Natural killer cell (primary cell): ENCODE measurements around the gene RNF213. TPM values are rescaled to one million over a fixed set of nuclear protein-coding genes. Genes with fewer than 3 reads are reported as not detected.
A peak's percentile ranks its signal among the peaks of the same experiment; 100 is the strongest.

ENCODE experiments used
- ATAC-seq, 3 donors: fragments of 150-1000 bp in 2 of 3; fragments of 200-7000 bp in 1 of 3; cut with Tn5 transposase; 1 replicate in 1 of 3; 2 replicates in 2 of 3; pipeline ENCODE4 v1.10.0; 2021; ENCODE audit warnings: mild to moderate bottlenecking in 2 of 3, moderate library complexity in 2 of 3
- DNase-seq, 2 donors: peaks; one replicate each; pipeline versions ENCODE4 v3.0.0 to v3.0.0-alpha.2; 2013 to 2021; ENCODE audit warnings: mixed read lengths in 1 of 2
- H3K27ac ChIP-seq: one replicate; pipeline ENCODE4 v1.5.1; 2013; ENCODE audit warnings: mild to moderate bottlenecking, low read length
- H3K27me3 ChIP-seq: one replicate; pipeline ENCODE4 v1.6.1; 2013; ENCODE audit warnings: low read length; ENCODE audit not compliant: control insufficient read depth, insufficient read depth
- H3K36me3 ChIP-seq: one replicate; pipeline ENCODE4 v1.6.1; 2013; ENCODE audit warnings: low read length; ENCODE audit not compliant: control insufficient read depth, insufficient read depth
- H3K4me1 ChIP-seq: one replicate; pipeline ENCODE4 v1.6.1; 2013; ENCODE audit warnings: low read length; ENCODE audit not compliant: control insufficient read depth, insufficient read depth
- H3K4me3 ChIP-seq: one replicate; pipeline ENCODE4 v1.5.1; 2013; ENCODE audit warnings: low read length
- H3K9me3 ChIP-seq: one replicate; pipeline ENCODE4 v1.6.1; 2013; ENCODE audit warnings: low read length; ENCODE audit not compliant: control insufficient read depth, insufficient read depth
- H3K27ac Mint-ChIP-seq, 2 donors: one replicate each; pipeline ENCODE4 v1.8.0; 2022; ENCODE audit warnings: mild to moderate bottlenecking in 2 of 2, mixed read lengths in 2 of 2, moderate library complexity in 1 of 2
- H3K27me3 Mint-ChIP-seq, 2 donors: one replicate each; pipeline ENCODE4 v1.8.0; 2022; ENCODE audit warnings: low read depth in 2 of 2, mixed read lengths in 2 of 2
- H3K36me3 Mint-ChIP-seq: one replicate; pipeline ENCODE4 v1.8.0; 2022; ENCODE audit warnings: mixed read lengths
- H3K4me1 Mint-ChIP-seq, 2 donors: one replicate each; pipeline ENCODE4 v1.8.0; 2022; ENCODE audit warnings: mixed read lengths in 2 of 2
- H3K4me3 Mint-ChIP-seq: one replicate; pipeline ENCODE4 v1.8.0; 2022; ENCODE audit warnings: mild to moderate bottlenecking, moderate library complexity, mixed read lengths
- H3K9me3 Mint-ChIP-seq, 2 donors: one replicate each; pipeline ENCODE4 v1.8.0; 2022; ENCODE audit warnings: mixed read lengths in 2 of 2
- CTCF ChIP-seq: fragments of 200-600 bp; IDR thresholded peaks from one replicate; pipeline ENCODE4 v1.8.0; 2022; ENCODE audit warnings: antibody characterized with exemption
- WGBS: methylation state at CpG from one replicate; pipeline ENCODE4 v1.1.7; 2013; ENCODE audit warnings: missing lambda C conversion rate; ENCODE audit not compliant: insufficient coverage; 5-methylcytosine and 5-hydroxymethylcytosine counted together
- intact Hi-C: fragments of 100-400 bp; cut with micrococcal nuclease; formaldehyde crosslinking; loops from one replicate; pipeline ENCODE4 v1.14.2; 2022
- total RNA-seq, 4 donors: library from RNA; stranded (reverse); fragments of 120-200 nt in 1 of 4; gene quantifications; one replicate each; pipeline versions ENCODE4 v1.2.3 to v1.2.4, GENCODE V29; 2013 to 2022

Gene RNF213
- total RNA-seq, 3 donors from 2014 or later (not counting 1 experiment from before 2014, with no cell fraction given), result 929 to 1,120 (median 1,060) TPM

GRCh38 chr17:80253631-80254395 lies 6.8 kb upstream of the RNF213 start:
- intact Hi-C loops, result loop anchor here (1.0 to 10.0 kb wide), 2 partner anchors 58 to 159 kb away; no protein-coding TSS in a partner anchor
- H3K36me3 Mint-ChIP-seq, result no peaks in the 10 kb centered on the region
- TF ChIP-seq CTCF, result no peak
- peak overlapping the region; percentile 74 to 80 for H3K27ac Mint-ChIP-seq
- H3K36me3 ChIP-seq, result no peaks in the 10 kb centered on the region
- H3K27me3 Mint-ChIP-seq, result no peaks in the 10 kb centered on the region
- no peaks in the 10 kb centered on the region for H3K27me3 ChIP-seq
- H3K4me1 ChIP-seq, result peaks cover 15% of the 10 kb centered on the region
- H3K4me1 Mint-ChIP-seq, result peaks cover 9 to 25% of the 10 kb centered on the region in 2 donors
- DNase-seq (no peak), ATAC-seq (no peak)
- H3K9me3 ChIP-seq, result no peaks in the 10 kb centered on the region
- WGBS, result 96% methylated on average over 21 of the region's 21 CpGs
- no peak overlapping the region for H3K27ac ChIP-seq
- H3K9me3 Mint-ChIP-seq, result no peaks in the 10 kb centered on the region
- no peak overlapping the region for H3K4me3 Mint-ChIP-seq
- H3K4me3 ChIP-seq, result no peak overlapping the region

- no peak for TF ChIP-seq CTCF
- H3K4me1 Mint-ChIP-seq, result peaks cover 11 to 26% of the 10 kb centered on the region in 2 donors
- peak; percentile 67 to 74 (median 73) for ATAC-seq
Measured at GRCh38 chr17:80254396-80255251, 6.0 kb upstream of the RNF213 start.

GRCh38 chr17:80256034-80256350 lies 4.7 kb upstream of the RNF213 start:
- WGBS, result 91% methylated on average over 5 of the region's 5 CpGs
- Histone ChIP-seq H3K36me3 (no peaks in the 10 kb centered on the region), H3K27ac (no peak overlapping the region), H3K4me3 (no peak overlapping the region), H3K9me3 (no peaks in the 10 kb centered on the region), H3K4me1 (peaks cover 23% of the 10 kb centered on the region), H3K27me3 (no peaks in the 10 kb centered on the region)
- Mint-ChIP-seq H3K4me1 (peaks cover 15 to 30% of the 10 kb centered on the region in 2 donors), H3K27me3 (no peaks in the 10 kb centered on the region), H3K9me3 (no peaks in the 10 kb centered on the region), H3K4me3 (no peak overlapping the region), H3K27ac (peak overlapping the region in 1 of 2 donors; percentile 76), H3K36me3 (no peaks in the 10 kb centered on the region)
- no peak for ATAC-seq
- DNase-seq, result no peak
- intact Hi-C loops, result loop anchor here (10.0 kb wide), 1 partner anchor 161 kb away; no protein-coding TSS in a partner anchor
- no peak for TF ChIP-seq CTCF

More at GRCh38 chr17:80254396-80255251, 6.0 kb upstream of the RNF213 start:
- DNase-seq, result peak in 1 of 2 donors; percentile 72
- Histone ChIP-seq H3K27me3 (no peaks in the 10 kb centered on the region), H3K4me3 (no peak overlapping the region), H3K36me3 (no peaks in the 10 kb centered on the region), H3K27ac (peak overlapping the region; percentile 4), H3K9me3 (no peaks in the 10 kb centered on the region), H3K4me1 (peaks cover 19% of the 10 kb centered on the region)
- Mint-ChIP-seq H3K36me3 (no peaks in the 10 kb centered on the region), H3K9me3 (no peaks in the 10 kb centered on the region), H3K27me3 (no peaks in the 10 kb centered on the region), H3K27ac (peak overlapping the region; percentile 74 to 76), H3K4me3 (peak overlapping the region; percentile 69)
- 32% methylated on average over 13 of the region's 13 CpGs for WGBS
- intact Hi-C loops, result loop anchor here (10.0 kb wide), 1 partner anchor 160 kb away; no protein-coding TSS in a partner anchor
